ENCODE data around the gene FNDC3A. TPM values are rescaled to one million over a fixed set of nuclear protein-coding genes. Genes with fewer than 3 reads are reported as not detected.
A peak's percentile ranks its signal among the peaks of the same experiment; 100 is the strongest.

The FNDC3A gene
- total RNA-seq, 1 experiment from 2014 or later: 15.6 TPM

- Histone ChIP-seq H3K9me3 (ENCODE audit: low read length) (no peaks in the 10 kb centered on the region), H3K27ac (ENCODE audit: low read length) (no peak overlapping the region), H3K9ac (ENCODE audit: low read length) (no peak overlapping the region), H3K4me3 (ENCODE audit: low read length) (no peak overlapping the region), H3F3A (ENCODE audit: low read length, unreplicated experiment) (no peaks in the 10 kb centered on the region), H3K79me2 (ENCODE audit: low read length) (peaks cover 77% of the 10 kb centered on the region), H3K4me2 (ENCODE audit: low read length) (no peak overlapping the region), H4K20me1 (ENCODE audit: low read length) (peaks cover 12% of the 10 kb centered on the region), H3K36me3 (ENCODE audit: low read depth, low read length) (no peaks in the 10 kb centered on the region), H3K4me1 (ENCODE audit: insufficient read depth, low read length) (peaks cover 25% of the 10 kb centered on the region), H3K27me3 (ENCODE audit: low read length) (no peaks in the 10 kb centered on the region), H2AFZ (ENCODE audit: low read length) (no peak overlapping the region), H3K9me2 (replicated peaks; ENCODE audit: low read length) (no peaks in the 10 kb centered on the region)
- ChIA-PET CTCF (no interaction called here), POLR2A (ENCODE audit: unreplicated experiment) (interaction anchor here (0.6 to 0.7 kb wide), 2 partner anchors 150 to 849 kb away, joined by 3 read pairs; no protein-coding TSS in a partner anchor)
- no peak for TF ChIP-seq EZH2phosphoT487 (IDR thresholded peaks at IDR 0.05; ENCODE audit: borderline replicate concordance, low read length)
- TF ChIP-seq EZH2 (IDR thresholded peaks at IDR 0.05; ENCODE audit: low read length, unreplicated experiment): no peak
- TF ChIP-seq CTCF (conservative IDR thresholded peaks at IDR 0.05; ENCODE audit: low read depth, low read length): no peak
- ATAC-seq (no peak), DNase-seq (no peak)
- no TSS peak for BruUV-seq (replicated peaks)
- intact Hi-C loops (cut with micrococcal nuclease): loop anchor here (5.0 to 10.0 kb wide), 4 partner anchors 88 to 305 kb away; no protein-coding TSS in a partner anchor
These were observed 4.2 kb downstream of the FNDC3A start for GRCh38 chr13:48979892-48980291.

GRCh38 chr13:48983331-48983730 is 7.6 kb downstream of the FNDC3A start:
- H3K4me3 ChIP-seq (ENCODE audit: low read length): no peak overlapping the region
- H3K27me3 ChIP-seq (ENCODE audit: low read length): no peaks in the 10 kb centered on the region
- ChIA-PET POLR2A (ENCODE audit: unreplicated experiment) (no interaction called here), CTCF (no interaction called here)
- H3K9me2 ChIP-seq (replicated peaks; ENCODE audit: low read length): no peaks in the 10 kb centered on the region
- peaks cover 59% of the 10 kb centered on the region for H3K79me2 ChIP-seq (ENCODE audit: low read length)
- no peak overlapping the region for H3K9ac ChIP-seq (ENCODE audit: low read length)
- no peak for TF ChIP-seq EZH2 (IDR thresholded peaks at IDR 0.05; ENCODE audit: low read length, unreplicated experiment)
- TF ChIP-seq CTCF (conservative IDR thresholded peaks at IDR 0.05; ENCODE audit: low read depth, low read length): no peak
- TF ChIP-seq EZH2phosphoT487 (IDR thresholded peaks at IDR 0.05; ENCODE audit: borderline replicate concordance, low read length): no peak
- no peak overlapping the region for H2AFZ ChIP-seq (ENCODE audit: low read length)
- H3K9me3 ChIP-seq (ENCODE audit: low read length): no peaks in the 10 kb centered on the region
- H3K4me1 ChIP-seq (ENCODE audit: insufficient read depth, low read length): peaks cover 20% of the 10 kb centered on the region
- H3K27ac ChIP-seq (ENCODE audit: low read length): 0 out of 2 replicates have a peak overlapping the region, but pooled peaks have one; percentile 11
- peaks cover 10% of the 10 kb centered on the region for H4K20me1 ChIP-seq (ENCODE audit: low read length)
- BruUV-seq (replicated peaks): no TSS peak
- H3K4me2 ChIP-seq (ENCODE audit: low read length): 0 out of 2 replicates have a peak overlapping the region, but pooled peaks have one; percentile 18
- DNase-seq (peak; percentile 65), ATAC-seq (peak; percentile 91)
- no peaks in the 10 kb centered on the region for H3F3A ChIP-seq (ENCODE audit: low read length, unreplicated experiment)
- H3K36me3 ChIP-seq (ENCODE audit: low read depth, low read length): no peaks in the 10 kb centered on the region
- intact Hi-C loops (cut with micrococcal nuclease): loop anchor here (2.0 to 10.0 kb wide), 2 partner anchors 75 to 301 kb away; no protein-coding TSS in a partner anchor

GRCh38 chr13:48985756-48986155 is 10.0 kb downstream of the FNDC3A start:
- Histone ChIP-seq H3K9me3 (ENCODE audit: low read length) (no peaks in the 10 kb centered on the region), H3K4me3 (ENCODE audit: low read length) (no peak overlapping the region), H3K9me2 (replicated peaks; ENCODE audit: low read length) (no peaks in the 10 kb centered on the region), H3K9ac (ENCODE audit: low read length) (no peak overlapping the region), H3K79me2 (ENCODE audit: low read length) (peaks cover 34% of the 10 kb centered on the region), H2AFZ (ENCODE audit: low read length) (no peak overlapping the region), H3K27me3 (ENCODE audit: low read length) (no peaks in the 10 kb centered on the region), H3K4me1 (ENCODE audit: insufficient read depth, low read length) (peaks cover 15% of the 10 kb centered on the region), H3K27ac (ENCODE audit: low read length) (no peak overlapping the region), H3K36me3 (ENCODE audit: low read depth, low read length) (peaks cover 2% of the 10 kb centered on the region; the same call in 1 of the 2 replicates), H3K4me2 (ENCODE audit: low read length) (no peak overlapping the region), H3F3A (ENCODE audit: low read length, unreplicated experiment) (no peaks in the 10 kb centered on the region), H4K20me1 (ENCODE audit: low read length) (peaks cover 7% of the 10 kb centered on the region)
- no TSS peak for BruUV-seq (replicated peaks)
- DNase-seq (no peak), ATAC-seq (no peak)
- intact Hi-C loops (cut with micrococcal nuclease): loop anchor here (10.0 kb wide), 1 partner anchor 299 kb away; no protein-coding TSS in a partner anchor
- TF ChIP-seq EZH2 (IDR thresholded peaks at IDR 0.05; ENCODE audit: low read length, unreplicated experiment) (no peak), EZH2phosphoT487 (IDR thresholded peaks at IDR 0.05; ENCODE audit: borderline replicate concordance, low read length) (no peak), CTCF (conservative IDR thresholded peaks at IDR 0.05; ENCODE audit: low read depth, low read length) (no peak)
- ChIA-PET CTCF (no interaction called here), POLR2A (ENCODE audit: unreplicated experiment) (interaction anchor here (0.6 kb wide), 1 partner anchor 43 kb away, joined by 4 read pairs; no protein-coding TSS in a partner anchor)
